Right lobe of liver (tissue), 6 donors: ENCODE results near the gene REELD1. TPM values are rescaled to one million over a fixed set of nuclear protein-coding genes. Genes with fewer than 3 reads are reported as not detected.

Experiments used
- ATAC-seq, 4 donors: fragments of 200-7000 bp; cut with Tn5 transposase; one replicate each; pipeline ENCODE4 v1.9.1; 2020; ENCODE audit warnings: mild to moderate bottlenecking in 4 of 4, moderate library complexity in 4 of 4
- DNase-seq, 3 donors: peaks; one replicate each; pipeline ENCODE4 v3.0.0-alpha.2; 2020
- H3K27ac ChIP-seq, 3 donors: fragments of 200-600 bp; one replicate each; pipeline ENCODE4 v1.8.0; 2022
- H3K27me3 ChIP-seq, 2 donors: fragments of 200-600 bp; one replicate each; pipeline ENCODE4 v1.8.0; 2022
- H3K36me3 ChIP-seq, 4 donors: fragments of 200-600 bp; sonication (generic) in 1 of 4; one replicate each; pipeline versions ENCODE4 v1.5.1 to v1.8.0; 2017 to 2022; ENCODE audit warnings: control low read depth in 1 of 4
- H3K4me1 ChIP-seq, 4 donors: fragments of 200-600 bp; sonication (generic) in 1 of 4; one replicate each; pipeline versions ENCODE4 v1.5.1 to v1.8.0; 2017 to 2022; ENCODE audit warnings: control low read depth in 1 of 4
- H3K4me3 ChIP-seq, 3 donors: fragments of 200-600 bp; one replicate each; pipeline ENCODE4 v1.8.0; 2022
- H3K9me3 ChIP-seq, 4 donors: fragments of 200-600 bp; sonication (generic) in 1 of 4; one replicate each; pipeline versions ENCODE4 v1.5.1 to v1.8.0; 2017 to 2022; ENCODE audit warnings: control low read depth in 1 of 4
- CTCF ChIP-seq, 4 donors: fragments of 200-600 bp in 3 of 4; fragments of 450-650 bp in 1 of 4; IDR thresholded peaks; one replicate each; pipeline versions ENCODE4 v1.5.1 to v1.8.0; 2016 to 2022; ENCODE audit warnings: antibody characterized with exemption in 4 of 4, mild to moderate bottlenecking in 2 of 4
- POLR2A ChIP-seq: fragments of 450-650 bp; IDR thresholded peaks from one replicate; pipeline ENCODE4 v1.6.1; 2017; ENCODE audit warnings: antibody characterized with exemption, mild to moderate bottlenecking
- WGBS: methylation state at CpG from one replicate; pipeline ENCODE4 v1.1.6; 2018; ENCODE audit warnings: low coverage, low lambda C conversion rate; ENCODE audit not compliant: insufficient coverage; ENCODE audit errors: missing lambda C conversion rate; 5-methylcytosine and 5-hydroxymethylcytosine counted together
- intact Hi-C, 2 donors: fragments of 100-400 bp; cut with DNase I; formaldehyde crosslinking; loops; one replicate each; pipeline versions ENCODE4 v1.11.2 to v1.14.1; 2022
- total RNA-seq, 6 experiments: library from RNA; depleted of rRNA in 2 of 6; stranded (reverse); fragments of >200 nt in 2 of 6; fragmentation: NEBNext Ultra II Directional in 3 of 6; extraction: Animal tissue kit (Norgen Biotek cat#: 25700) in 3 of 6; gene quantifications; one replicate each; pipeline versions ENCODE4 v1.1.0 to v1.2.4, GENCODE V29; 2016 to 2023
- donor health status: DM: no; HTN: yes; CAD: no.
- donor health status: DM: no; HTN: no; CAD: no.
- donor health status: DM: no; HTN: no; CAD: no.
- donor health status: DM: no; HTN: yes; CAD: no.
- donor health status: DM: no; HTN: yes; CAD: no.

The REELD1 gene
- total RNA-seq, 6 experiments from 2014 or later = 0.12 to 0.50 (median 0.35) TPM; not detected in 1

GRCh38 chr4:146265950-146266490 is 51.7 kb downstream of the REELD1 start:
- DNase-seq = no peak
- no peak overlapping the region for H3K27ac ChIP-seq
- ATAC-seq = no peak
- H3K4me1 ChIP-seq = no peaks in the 10 kb centered on the region
- intact Hi-C loops = no loop called here
- WGBS = 97% methylated on average over 2 of the region's 2 CpGs
- H3K4me3 ChIP-seq = no peak overlapping the region
- no peaks in the 10 kb centered on the region for H3K9me3 ChIP-seq
- no peaks in the 10 kb centered on the region for H3K27me3 ChIP-seq
- H3K36me3 ChIP-seq = no peaks in the 10 kb centered on the region
- no peak for TF ChIP-seq POLR2A
- TF ChIP-seq CTCF (IDR thresholded peaks at IDR 0.05) = no peak

- Histone ChIP-seq H3K4me3 (no peak overlapping the region), H3K27ac (no peak overlapping the region), H3K9me3 (no peaks in the 10 kb centered on the region), H3K27me3 (no peaks in the 10 kb centered on the region), H3K4me1 (no peaks in the 10 kb centered on the region), H3K36me3 (no peaks in the 10 kb centered on the region)
- DNase-seq (no peak), ATAC-seq (no peak)
- TF ChIP-seq CTCF (IDR thresholded peaks at IDR 0.05) = no peak
- no peak for TF ChIP-seq POLR2A
- WGBS = 70% methylated on average over 5 of the region's 5 CpGs
- intact Hi-C loops = no loop called here
Observed at GRCh38 chr4:146267826-146268225, 53.5 kb downstream of the REELD1 start.

GRCh38 chr4:146269228-146269653 is 54.9 kb downstream of the REELD1 start:
- 74% methylated on average over 2 of the region's 2 CpGs for WGBS
- intact Hi-C loops = no loop called here
- no peaks in the 10 kb centered on the region for H3K27me3 ChIP-seq
- DNase-seq = no peak
- H3K36me3 ChIP-seq = no peaks in the 10 kb centered on the region
- no peak overlapping the region for H3K27ac ChIP-seq
- no peaks in the 10 kb centered on the region for H3K9me3 ChIP-seq
- no peak overlapping the region for H3K4me3 ChIP-seq
- H3K4me1 ChIP-seq = no peaks in the 10 kb centered on the region
- no peak for ATAC-seq
- no peak for TF ChIP-seq POLR2A
- no peak for TF ChIP-seq CTCF (IDR thresholded peaks at IDR 0.05)

GRCh38 chr4:146271466-146271865 is 57.1 kb downstream of the REELD1 start:
- no peak for TF ChIP-seq CTCF (IDR thresholded peaks at IDR 0.05)
- no peak for TF ChIP-seq POLR2A
- intact Hi-C loops = no loop called here
- WGBS = 88% methylated on average over 1 of the region's 3 CpGs
- Histone ChIP-seq H3K27me3 (no peaks in the 10 kb centered on the region), H3K4me1 (no peaks in the 10 kb centered on the region), H3K27ac (no peak overlapping the region), H3K9me3 (no peaks in the 10 kb centered on the region), H3K36me3 (no peaks in the 10 kb centered on the region), H3K4me3 (no peak overlapping the region)
- ATAC-seq (no peak), DNase-seq (no peak)
